Keratinocyte (primary cell): Measurements from ENCODE around the gene COPA. TPM values are rescaled to one million over a fixed set of nuclear protein-coding genes. Genes with fewer than 3 reads are reported as not detected.

Source experiments
- DNase-seq: peaks from one replicate; pipeline ENCODE4 v3.0.0-alpha.2; 2011; ENCODE audit warnings: low read depth, missing footprints, low spot score
- FAIRE-seq: peaks from 2 replicates; lab custom pipeline; 2011; peaks lifted over from hg19 to GRCh38; lab: Jason Lieb, UNC
- H2AFZ ChIP-seq: 2 replicates; pipeline ENCODE4 v1.6.0; 2012; ENCODE audit warnings: low read length, control low read depth, inconsistent platforms; ENCODE audit not compliant: control insufficient read depth
- H3K27ac ChIP-seq: 2 replicates; pipeline ENCODE4 v1.5.1; 2011; ENCODE audit warnings: low read length; ENCODE audit not compliant: control insufficient read depth, insufficient read depth
- H3K27me3 ChIP-seq: 3 replicates; pipeline ENCODE4 v1.6.0; 2011; ENCODE audit warnings: low read length; ENCODE audit not compliant: control insufficient read depth, insufficient read depth; ENCODE audit errors: extremely low read depth
- H3K36me3 ChIP-seq, 2 experiments: 2 replicates in 1 of 2; 3 replicates in 1 of 2; pipeline ENCODE4 v1.5.1; 2011; ENCODE audit warnings: low read length in 2 of 2, mild to moderate bottlenecking in 1 of 2; ENCODE audit not compliant: control insufficient read depth in 2 of 2, insufficient read depth in 2 of 2; ENCODE audit errors: extremely low read depth in 1 of 2
- H3K4me1 ChIP-seq: 3 replicates; pipeline ENCODE4 v1.5.1; 2011; ENCODE audit warnings: low read length; ENCODE audit not compliant: control insufficient read depth, insufficient read depth; ENCODE audit errors: extremely low read depth
- H3K4me2 ChIP-seq: 3 replicates; pipeline ENCODE4 v1.6.0; 2011; ENCODE audit warnings: low read depth, low read length; ENCODE audit not compliant: control insufficient read depth, insufficient read depth; ENCODE audit errors: extremely low read depth
- H3K4me3 ChIP-seq, 3 experiments: fragments of 200-600 bp in 1 of 3; sonication (generic) in 1 of 3; 2 replicates in 2 of 3; 3 replicates in 1 of 3; pipeline ENCODE4 v1.5.1; 2011 to 2016; ENCODE audit warnings: low read length in 3 of 3, mild to moderate bottlenecking in 3 of 3, control low read depth in 2 of 3, inconsistent platforms in 1 of 3, low read depth in 1 of 3, mixed read lengths in 1 of 3, mixed run types in 1 of 3, moderate library complexity in 1 of 3; ENCODE audit not compliant: control insufficient read depth in 2 of 3, insufficient read depth in 2 of 3; ENCODE audit errors: extremely low read depth in 1 of 3
- H3K79me2 ChIP-seq: 2 replicates; pipeline ENCODE4 v1.6.0; 2012; ENCODE audit warnings: low read length; ENCODE audit not compliant: control insufficient read depth, insufficient read depth
- H3K9ac ChIP-seq: 3 replicates; pipeline ENCODE4 v1.6.0; 2011; ENCODE audit warnings: low read length; ENCODE audit not compliant: control insufficient read depth, insufficient read depth; ENCODE audit errors: extremely low read depth
- H3K9me1 ChIP-seq: 3 replicates; pipeline ENCODE4 v1.6.0; 2011; ENCODE audit warnings: low read length; ENCODE audit not compliant: control insufficient read depth, insufficient read depth; ENCODE audit errors: extremely low read depth
- H3K9me3 ChIP-seq: 2 replicates; pipeline ENCODE4 v1.5.1; 2012; ENCODE audit warnings: low read depth, low read length; ENCODE audit not compliant: control insufficient read depth
- H4K20me1 ChIP-seq: 3 replicates; pipeline ENCODE4 v1.6.0; 2011; ENCODE audit warnings: low read length; ENCODE audit not compliant: control insufficient read depth, insufficient read depth; ENCODE audit errors: extremely low read depth
- EZH2 ChIP-seq: IDR thresholded peaks from one replicate; pipeline ENCODE4 v1.6.1; 2012; ENCODE audit warnings: inconsistent platforms, mild to moderate bottlenecking, low read length, moderate library complexity
- dilution Hi-C: fragments of 300-500 bp; cut with MboI; formaldehyde crosslinking; loops from one replicate; pipeline ENCODE4 v1.7.0; 2020; ENCODE audit warnings: low sequenced_read_pairs; ENCODE audit not compliant: extremely low pct_ligation_motif_present
- polyA plus RNA-seq, 5 experiments: library from polyadenylated mRNA; depleted of rRNA in 3 of 5; stranded (reverse) in 3 of 5; stranded (forward) in 1 of 5; unstranded in 1 of 5; fragments of >200 nt; gene quantifications; 1 replicate in 1 of 5; 2 replicates in 3 of 5; 3 replicates in 1 of 5; pipeline versions ENCODE4 v1.2.1 to v1.2.3, GENCODE V29; 2011 to 2012; ENCODE audit warnings: missing spikeins in 2 of 5, low read depth in 1 of 5, low replicate concordance in 1 of 5
- TF ChIP-seq, protein P1 (sequence below), 3 experiments: IDR thresholded peaks in 1 of 3; conservative IDR thresholded peaks in 1 of 3; optimal IDR thresholded peaks in 1 of 3; 2 replicates in 2 of 3; 3 replicates in 1 of 3; pipeline versions ENCODE3 to v1.5.1; 2011; ENCODE audit warnings: low read length in 3 of 3, mild to moderate bottlenecking in 3 of 3, moderate library complexity in 2 of 3, control low read depth in 1 of 3, inconsistent platforms in 1 of 3; ENCODE audit not compliant: insufficient read depth in 2 of 3; ENCODE audit errors: extremely low read depth in 1 of 3

Gene COPA
- polyA plus RNA-seq, 1 donor (not counting 4 experiments of a cell fraction or from before 2014, with no cell fraction given): 169 TPM

DNA sequence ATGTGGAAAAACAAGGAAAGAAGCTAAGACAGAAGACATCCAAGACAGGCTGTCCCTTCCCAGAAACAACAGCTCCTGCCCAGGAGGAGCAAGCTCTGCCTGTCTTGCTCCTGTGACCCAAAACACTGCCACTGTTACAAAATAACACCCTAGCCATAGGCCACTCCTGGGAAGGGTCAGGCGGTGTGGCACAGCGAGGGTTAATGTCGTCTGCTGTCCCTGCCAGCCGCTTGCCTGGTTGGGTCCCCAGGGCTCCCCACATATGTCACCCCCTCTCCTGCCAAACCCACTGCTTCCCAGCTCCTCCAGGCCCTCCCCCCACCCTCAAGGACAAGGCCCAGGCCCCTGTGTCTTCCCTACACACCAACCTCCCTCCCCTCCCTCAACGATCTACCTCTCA is 20.0 kb upstream of the COPA start:
- H3K4me1 ChIP-seq: no peaks in the 10 kb centered on the region
- H3K27me3 ChIP-seq: no peaks in the 10 kb centered on the region
- H2AFZ ChIP-seq: no peak overlapping the region
- no peaks in the 10 kb centered on the region for H3K79me2 ChIP-seq
- FAIRE-seq (no peak), DNase-seq (no peak)
- no peak overlapping the region for H3K4me3 ChIP-seq
- no peak overlapping the region for H3K4me2 ChIP-seq
- TF ChIP-seq, protein P1, sequence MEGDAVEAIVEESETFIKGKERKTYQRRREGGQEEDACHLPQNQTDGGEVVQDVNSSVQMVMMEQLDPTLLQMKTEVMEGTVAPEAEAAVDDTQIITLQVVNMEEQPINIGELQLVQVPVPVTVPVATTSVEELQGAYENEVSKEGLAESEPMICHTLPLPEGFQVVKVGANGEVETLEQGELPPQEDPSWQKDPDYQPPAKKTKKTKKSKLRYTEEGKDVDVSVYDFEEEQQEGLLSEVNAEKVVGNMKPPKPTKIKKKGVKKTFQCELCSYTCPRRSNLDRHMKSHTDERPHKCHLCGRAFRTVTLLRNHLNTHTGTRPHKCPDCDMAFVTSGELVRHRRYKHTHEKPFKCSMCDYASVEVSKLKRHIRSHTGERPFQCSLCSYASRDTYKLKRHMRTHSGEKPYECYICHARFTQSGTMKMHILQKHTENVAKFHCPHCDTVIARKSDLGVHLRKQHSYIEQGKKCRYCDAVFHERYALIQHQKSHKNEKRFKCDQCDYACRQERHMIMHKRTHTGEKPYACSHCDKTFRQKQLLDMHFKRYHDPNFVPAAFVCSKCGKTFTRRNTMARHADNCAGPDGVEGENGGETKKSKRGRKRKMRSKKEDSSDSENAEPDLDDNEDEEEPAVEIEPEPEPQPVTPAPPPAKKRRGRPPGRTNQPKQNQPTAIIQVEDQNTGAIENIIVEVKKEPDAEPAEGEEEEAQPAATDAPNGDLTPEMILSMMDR (optimal IDR thresholded peaks at IDR 0.05 in 1 of 3, IDR thresholded peaks at IDR 0.05 in 1 of 3, conservative IDR thresholded peaks at IDR 0.05 in 1 of 3; ENCODE audit: extremely low read depth in 1 of 3, insufficient read depth in 2 of 3, low read length in 3 of 3): no peak
- no peak for TF ChIP-seq EZH2
- H3K9ac ChIP-seq: no peak overlapping the region
- H3K27ac ChIP-seq: no peak overlapping the region
- H4K20me1 ChIP-seq: no peaks in the 10 kb centered on the region
- H3K9me3 ChIP-seq: no peaks in the 10 kb centered on the region
- dilution Hi-C loops: no loop called here
- peaks cover 7 to 12% of the 10 kb centered on the region in 2 experiments for H3K36me3 ChIP-seq
- no peaks in the 10 kb centered on the region for H3K9me1 ChIP-seq

DNA sequence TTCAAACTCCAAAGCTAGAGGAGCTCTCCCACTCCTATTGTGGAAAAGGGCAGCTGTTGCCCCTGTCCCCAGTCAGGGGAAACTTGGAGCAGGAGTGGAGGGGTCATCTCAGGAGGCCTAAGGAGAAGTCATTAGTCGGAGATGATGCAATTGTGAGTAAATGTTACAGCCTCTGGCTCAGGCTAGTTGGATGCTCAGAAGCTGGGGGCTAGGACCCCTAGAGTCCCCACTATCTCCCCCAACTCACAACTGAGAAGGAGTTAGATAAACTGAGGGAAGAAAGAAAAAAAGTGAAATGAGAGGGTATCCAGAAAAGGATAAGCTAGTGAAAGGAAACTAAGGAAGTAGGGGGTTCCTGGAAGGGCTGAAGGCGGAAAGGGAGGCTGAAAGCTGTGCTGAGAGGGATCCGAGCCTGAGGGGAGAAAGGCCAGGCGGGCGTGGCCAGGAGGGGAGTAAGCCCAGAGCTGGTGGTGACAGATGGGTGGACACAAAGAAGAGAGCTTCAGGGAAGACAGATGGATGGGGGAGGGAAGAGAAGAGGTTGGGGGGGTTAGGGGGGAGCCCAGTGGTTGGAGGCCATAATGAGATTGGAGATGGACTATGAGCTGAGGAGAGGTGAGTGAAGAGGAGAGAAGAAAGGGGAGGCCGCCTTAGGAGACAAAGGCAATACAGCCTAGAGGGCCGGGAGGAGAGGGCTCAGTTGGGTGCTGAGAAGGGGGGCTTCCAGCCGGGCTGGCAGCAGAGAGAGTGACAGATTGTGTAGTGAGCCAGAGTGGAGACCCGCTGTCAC is 19.3 kb upstream of the COPA start:
- H3K4me2 ChIP-seq: no peak overlapping the region

More for the DNA sequence above, 19.3 kb upstream of the COPA start:
- no peak overlapping the region for H3K4me3 ChIP-seq
- H3K9ac ChIP-seq: no peak overlapping the region
- no peak overlapping the region for H2AFZ ChIP-seq
- H3K4me1 ChIP-seq: no peaks in the 10 kb centered on the region
- H3K27ac ChIP-seq: no peak overlapping the region
- dilution Hi-C loops: no loop called here
- no peaks in the 10 kb centered on the region for H3K9me3 ChIP-seq
- FAIRE-seq (no peak), DNase-seq (no peak)
- H3K36me3 ChIP-seq: peaks cover 11 to 18% of the 10 kb centered on the region in 2 experiments
- H3K9me1 ChIP-seq: no peaks in the 10 kb centered on the region
- no peaks in the 10 kb centered on the region for H3K27me3 ChIP-seq
- H3K79me2 ChIP-seq: no peaks in the 10 kb centered on the region
- H4K20me1 ChIP-seq: no peaks in the 10 kb centered on the region
- TF ChIP-seq, protein P1 (optimal IDR thresholded peaks at IDR 0.05 in 1 of 3, IDR thresholded peaks at IDR 0.05 in 1 of 3, conservative IDR thresholded peaks at IDR 0.05 in 1 of 3; ENCODE audit: extremely low read depth in 1 of 3, insufficient read depth in 2 of 3, low read length in 3 of 3): no peak
- TF ChIP-seq EZH2: no peak
